Fibroblast of lung (primary cell): ENCODE data around the gene BIRC5. TPM values are rescaled to one million over a fixed set of nuclear protein-coding genes. Genes with fewer than 3 reads are reported as not detected.

Source experiments
- DNase-seq, 2 donors: peaks; one replicate each; pipeline versions ENCODE4 v3.0.0 to v3.0.0-alpha.2; 2010; ENCODE audit warnings: low read depth in 2 of 2
- H2AFZ ChIP-seq: 2 replicates; pipeline ENCODE4 v1.5.1; 2012; ENCODE audit warnings: low read length, control low read depth, inconsistent platforms
- H3K27ac ChIP-seq: 2 replicates; pipeline ENCODE4 v1.5.1; 2011; ENCODE audit warnings: low read length, control low read depth; ENCODE audit not compliant: insufficient read depth
- H3K27me3 ChIP-seq: 2 replicates; pipeline ENCODE4 v1.5.1; 2011; ENCODE audit warnings: mild to moderate bottlenecking, low read length; ENCODE audit not compliant: control insufficient read depth, insufficient read depth
- H3K36me3 ChIP-seq: 2 replicates; pipeline ENCODE4 v1.5.1; 2011; ENCODE audit warnings: low read length; ENCODE audit not compliant: control insufficient read depth, insufficient read depth
- H3K4me1 ChIP-seq: 2 replicates; pipeline ENCODE4 v1.5.1; 2011; ENCODE audit warnings: low read length; ENCODE audit not compliant: control insufficient read depth, insufficient read depth; ENCODE audit errors: extremely low read depth
- H3K4me2 ChIP-seq: 2 replicates; pipeline ENCODE4 v1.5.1; 2011; ENCODE audit warnings: low read length, control low read depth; ENCODE audit not compliant: insufficient read depth; ENCODE audit errors: extremely low read depth
- H3K4me3 ChIP-seq, 4 experiments: fragments of 200-600 bp in 1 of 4; sonication (generic) in 1 of 4; replicated peaks in 1 of 4; 2 replicates each; pipeline ENCODE4 v1.5.1; 2011 to 2016; ENCODE audit warnings: low read length in 4 of 4, low read depth in 3 of 4, mild to moderate bottlenecking in 3 of 4, control low read depth in 2 of 4, inconsistent platforms in 1 of 4, mixed read lengths in 1 of 4; ENCODE audit not compliant: insufficient read depth in 1 of 4; ENCODE audit errors: control extremely low read depth in 1 of 4
- H3K79me2 ChIP-seq: 2 replicates; pipeline ENCODE4 v1.5.1; 2012; ENCODE audit warnings: mild to moderate bottlenecking, low read length, inconsistent platforms; ENCODE audit not compliant: control insufficient read depth, insufficient read depth
- H3K9ac ChIP-seq: 2 replicates; pipeline ENCODE4 v1.5.1; 2011; ENCODE audit warnings: mild to moderate bottlenecking, low read length, control low read depth; ENCODE audit not compliant: insufficient read depth
- H3K9me3 ChIP-seq: 2 replicates; pipeline ENCODE4 v1.5.1; 2012; ENCODE audit warnings: low read depth, low read length; ENCODE audit not compliant: control insufficient read depth, insufficient read depth
- H4K20me1 ChIP-seq: 2 replicates; pipeline ENCODE4 v1.5.1; 2011; ENCODE audit warnings: low read length; ENCODE audit not compliant: control insufficient read depth, insufficient read depth; ENCODE audit errors: extremely low read depth
- CTCF ChIP-seq, 2 donors: IDR thresholded peaks in 1 of 2; conservative IDR thresholded peaks in 1 of 2; 1 replicate in 1 of 2; 2 replicates in 1 of 2; pipeline ENCODE4 v1.5.1; 2011 to 2012; ENCODE audit warnings: low read length in 2 of 2, control low read depth in 1 of 2, inconsistent platforms in 1 of 2, low read depth in 1 of 2, mild to moderate bottlenecking in 1 of 2
- EZH2 ChIP-seq: IDR thresholded peaks from 2 replicates; pipeline ENCODE4 v1.5.1; 2012; ENCODE audit warnings: low read length, control low read depth, mild to moderate bottlenecking; ENCODE audit errors: missing control alignments
- polyA plus RNA-seq, 2 donors: library from polyadenylated mRNA; depleted of rRNA in 1 of 2; stranded (reverse) in 1 of 2; unstranded in 1 of 2; fragments of >200 nt; gene quantifications; 2 replicates each; pipeline ENCODE4 v1.2.1, GENCODE V29; 2011 to 2012; ENCODE audit warnings: missing spikeins in 1 of 2
- total RNA-seq: library from RNA; depleted of rRNA; stranded (reverse); fragments of >200 nt; gene quantifications from 2 replicates; pipeline ENCODE4 v1.2.1, GENCODE V29; 2014

The BIRC5 gene
- total and polyA plus RNA-seq, 2 donors (not counting 1 experiment from before 2014, with no cell fraction given), result 11.1 to 28.6 TPM

GRCh38 chr17:78228176-78228575 is 14.1 kb downstream of the BIRC5 start:
- Histone ChIP-seq H2AFZ (no peak overlapping the region), H4K20me1 (no peaks in the 10 kb centered on the region), H3K79me2 (no peaks in the 10 kb centered on the region), H3K27ac (no peak overlapping the region), H3K36me3 (peaks cover 2% of the 10 kb centered on the region), H3K4me1 (no peaks in the 10 kb centered on the region), H3K27me3 (peaks cover 28% of the 10 kb centered on the region), H3K4me2 (no peak overlapping the region), H3K4me3 (no peak overlapping the region), H3K9ac (no peak overlapping the region), H3K9me3 (no peaks in the 10 kb centered on the region)
- no peak for DNase-seq
- no peak for TF ChIP-seq EZH2
- TF ChIP-seq CTCF (conservative IDR thresholded peaks at IDR 0.05 in 1 of 2, IDR thresholded peaks at IDR 0.05 in 1 of 2; ENCODE audit: low read depth in 1 of 2, low read length in 2 of 2), result no peak

DNA sequence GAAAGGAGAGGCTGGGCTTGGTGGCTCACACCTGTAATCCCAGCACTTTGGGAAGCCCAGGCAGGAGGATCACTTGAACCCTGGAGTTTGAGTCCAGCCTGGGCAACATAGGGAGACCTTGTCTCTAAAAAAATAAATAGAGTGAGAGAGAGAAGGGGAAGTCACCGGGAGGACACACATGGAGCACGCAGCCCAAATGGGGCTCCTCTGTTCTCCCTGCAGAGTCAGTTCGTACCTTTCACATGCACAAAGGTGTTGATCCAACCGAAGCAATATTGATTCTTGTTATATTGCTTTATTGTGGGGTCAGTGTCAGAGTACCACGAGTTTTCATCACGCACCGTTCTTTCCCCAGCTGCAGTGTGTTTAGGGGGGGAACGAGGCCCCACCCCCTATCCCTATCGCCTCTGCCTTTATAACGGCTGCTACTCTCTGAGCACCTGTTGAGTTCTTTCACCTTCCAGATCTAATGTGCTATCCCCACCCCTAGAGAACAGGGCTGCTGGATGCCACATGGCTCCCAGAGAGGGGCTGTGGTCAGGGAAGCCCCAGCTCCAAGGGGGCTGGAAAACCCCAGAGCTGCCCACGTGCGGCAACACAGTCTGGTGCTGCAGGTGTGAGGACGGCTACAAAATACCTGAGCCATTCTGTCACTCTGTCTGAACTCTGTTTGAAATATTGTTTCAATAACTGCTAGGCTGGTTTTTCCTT is 16.4 kb downstream of the BIRC5 start:
- Histone ChIP-seq H3K79me2 (no peaks in the 10 kb centered on the region), H3K27ac (no peak overlapping the region), H3K36me3 (no peaks in the 10 kb centered on the region), H3K27me3 (peaks cover 28% of the 10 kb centered on the region), H3K9ac (no peak overlapping the region), H3K9me3 (no peaks in the 10 kb centered on the region), H3K4me2 (no peak overlapping the region), H3K4me3 (no peak overlapping the region), H3K4me1 (no peaks in the 10 kb centered on the region), H2AFZ (no peak overlapping the region), H4K20me1 (no peaks in the 10 kb centered on the region)
- TF ChIP-seq EZH2 (no peak), CTCF (conservative IDR thresholded peaks at IDR 0.05 in 1 of 2, IDR thresholded peaks at IDR 0.05 in 1 of 2; ENCODE audit: low read depth in 1 of 2, low read length in 2 of 2) (no peak)
- no peak for DNase-seq

DNA sequence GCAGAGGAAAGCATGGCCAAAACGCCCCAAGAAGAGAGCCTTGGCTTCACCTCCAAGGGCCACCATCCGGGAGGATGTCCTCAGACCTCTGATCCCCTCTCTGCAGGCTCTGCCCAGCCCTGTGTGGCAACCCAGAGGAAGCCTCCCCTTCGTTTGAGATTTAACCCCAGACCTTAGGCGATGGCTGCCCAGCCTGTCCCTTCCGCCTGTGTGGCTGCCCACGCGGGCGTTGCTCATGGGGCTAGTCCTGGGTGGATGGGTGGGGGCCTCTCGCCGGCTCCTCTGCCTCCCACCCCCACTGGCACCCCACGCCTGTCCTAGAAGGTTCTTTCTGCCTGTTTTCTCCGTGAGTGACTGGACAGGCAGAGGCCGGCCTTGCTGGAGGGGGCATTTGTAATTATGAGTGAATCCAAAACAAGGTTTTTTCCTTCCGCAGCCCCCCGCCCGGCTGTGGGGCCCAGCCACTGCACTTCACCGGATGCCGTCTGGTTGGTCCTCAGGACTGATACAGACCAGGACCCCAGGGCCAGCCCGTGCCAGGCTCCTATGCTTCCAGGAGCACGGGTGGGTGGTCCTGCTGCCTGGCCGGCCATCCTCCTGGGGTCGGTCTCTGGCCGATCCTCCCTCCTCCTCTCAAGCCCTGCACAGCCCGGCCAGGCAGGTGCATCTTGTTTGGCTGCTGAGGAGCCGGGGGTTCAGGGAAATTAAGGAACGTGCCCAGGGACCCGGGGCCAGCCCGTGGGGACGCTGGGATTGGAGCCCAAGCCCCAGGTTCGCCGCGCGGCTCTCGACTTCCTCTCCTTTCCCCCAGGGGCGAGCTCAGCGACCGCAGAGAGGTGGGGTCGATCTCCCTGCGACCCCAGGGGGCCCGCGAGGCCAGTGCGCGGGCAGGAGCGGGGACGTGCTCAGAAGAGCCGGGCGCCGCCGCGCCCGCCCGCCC is 17.2 kb downstream of the BIRC5 start, which contains the start of gene TMEM235:
TSS of gene TMEM235 (plus strand) at position 636 of the 940 bp plus-strand sequence. CDS start 393 bp downstream, outside the sequence.
- no peaks in the 10 kb centered on the region for H4K20me1 ChIP-seq
- no peaks in the 10 kb centered on the region for H3K36me3 ChIP-seq
- no peak within 1 kb of the TSS for H2AFZ ChIP-seq
- no peak within 1 kb of the TSS for H3K27ac ChIP-seq
- H3K27me3 ChIP-seq, result peaks cover 28% of the 10 kb centered on the region
- TF ChIP-seq CTCF (conservative IDR thresholded peaks at IDR 0.05 in 1 of 2, IDR thresholded peaks at IDR 0.05 in 1 of 2; ENCODE audit: low read depth in 1 of 2, low read length in 2 of 2), result no peak
- TF ChIP-seq EZH2, result no peak
- H3K4me3 ChIP-seq, result no peak within 1 kb of the TSS
- H3K4me2 ChIP-seq, result no peak within 1 kb of the TSS
- no peaks in the 10 kb centered on the region for H3K9me3 ChIP-seq
- no peak for DNase-seq
- no peak within 1 kb of the TSS for H3K9ac ChIP-seq
- H3K4me1 ChIP-seq, result no peaks in the 10 kb centered on the region
- H3K79me2 ChIP-seq, result no peaks in the 10 kb centered on the region
